ENCODE measurements around the gene C6orf141. TPM values are rescaled to one million over a fixed set of nuclear protein-coding genes. Genes with fewer than 3 reads are reported as not detected.

Gene C6orf141
- total RNA-seq, 1 experiment from 2014 or later, result 40.1 TPM

GRCh38 chr6:49555951-49556350 is 5.5 kb downstream of the C6orf141 start:
- Histone ChIP-seq H3K9me3 (ENCODE audit: control insufficient read depth, low read depth, low read length) (no peaks in the 10 kb centered on the region), H3K79me2 (ENCODE audit: insufficient read depth, low read length) (no peaks in the 10 kb centered on the region), H3K9ac (ENCODE audit: extremely low read depth, insufficient read length, low read length) (no peak overlapping the region), H3K23me2 (ENCODE audit: insufficient read length, low read depth, low read length, poor library complexity, severe bottlenecking) (peaks cover 4% of the 10 kb centered on the region), H4K5ac (ENCODE audit: insufficient read length, low read depth, low read length) (no peak overlapping the region), H3K4me1 (ENCODE audit: insufficient read depth, low read length) (peaks cover 6% of the 10 kb centered on the region; the same call in 1 of the 2 replicates), H3T11ph (ENCODE audit: low read length) (no peak overlapping the region), H4K91ac (ENCODE audit: insufficient read length, low read depth, low read length) (no peak overlapping the region), H3K27me3 (ENCODE audit: insufficient read depth, low read length) (peaks cover 20% of the 10 kb centered on the region), H2BK15ac (ENCODE audit: low read depth, low read length) (no peak overlapping the region), H2AFZ (ENCODE audit: low read length) (no peak overlapping the region), H3K4ac (ENCODE audit: low read depth, low read length) (no peak overlapping the region), H3K18ac (ENCODE audit: insufficient read length, low read depth, low read length) (no peak overlapping the region), H3K27ac (ENCODE audit: insufficient read length, low read depth, low read length) (no peak overlapping the region), H3K23ac (ENCODE audit: insufficient read length, low read depth, low read length) (no peak overlapping the region), H4K8ac (replicated peaks; ENCODE audit: insufficient read length, low read depth, low read length) (no peak overlapping the region), H2BK5ac (ENCODE audit: insufficient read length, low read length) (no peak overlapping the region), H3K4me2 (ENCODE audit: insufficient read depth, insufficient read length, low read length) (no peak overlapping the region), H2BK120ac (ENCODE audit: low read depth, low read length, poor library complexity, severe bottlenecking) (no peak overlapping the region), H3K79me1 (ENCODE audit: insufficient read depth, low read depth, low read length, poor library complexity, severe bottlenecking) (no peaks in the 10 kb centered on the region), H4K20me1 (ENCODE audit: control insufficient read depth, insufficient read depth, insufficient read length) (no peaks in the 10 kb centered on the region), H2BK20ac (ENCODE audit: low read depth, low read length, poor library complexity, severe bottlenecking) (no peak overlapping the region), H3K56ac (ENCODE audit: insufficient read length, low read depth, low read length) (no peak overlapping the region), H2AK5ac (ENCODE audit: insufficient read length, low read length) (no peak overlapping the region), H2BK12ac (ENCODE audit: insufficient read length, low read depth, low read length) (no peak overlapping the region), H3K14ac (ENCODE audit: insufficient read depth, low read length) (no peak overlapping the region)
- peaks cover 40 to 52% of the 10 kb centered on the region in 2 experiments for H3K4me1 Mint-ChIP-seq
- no peak for TF ChIP-seq CTCF (conservative IDR thresholded peaks at IDR 0.05)
- WGBS (ENCODE audit: extremely low coverage, insufficient read length, low lambda C conversion rate), result no CpG with 5 or more reads among the region's 4 CpGs
- no peak for DNase-seq
- H3K36me3 Mint-ChIP-seq (ENCODE audit: insufficient read depth in 1 of 3, low read depth in 3 of 3), result peaks cover 13 to 64% (median 64%) of the 10 kb centered on the region in 3 experiments
- H3K27me3 Mint-ChIP-seq (ENCODE audit: low read depth), result peaks cover 83% of the 10 kb centered on the region
- no peak overlapping the region for H3K27ac Mint-ChIP-seq
- no peaks in the 10 kb centered on the region; a peak in 1 of 5 replicates for H3K9me3 Mint-ChIP-seq
- no peak overlapping the region for H3K4me3 Mint-ChIP-seq

Measured in H9 (cell line).